Brain microvascular endothelial cell (primary cell): Measurements from ENCODE around the gene YAF2.
A peak's percentile ranks its signal among the peaks of the same experiment; 100 is the strongest.

Experiments
- DNase-seq: peaks from one replicate; pipeline ENCODE4 v3.0.0-alpha.2; 2020
- H3K27ac ChIP-seq: fragments of 250-450 bp; sonication (Bioruptor Pico); 2 replicates; pipeline ENCODE4 v1.5.1; 2020; ENCODE audit warnings: mild to moderate bottlenecking, moderate library complexity
- H3K27me3 ChIP-seq: fragments of 250-450 bp; sonication (Bioruptor Pico); replicated peaks from 2 replicates; pipeline ENCODE4 v1.5.1; 2020; ENCODE audit warnings: mild to moderate bottlenecking
- H3K36me3 ChIP-seq: fragments of 250-450 bp; sonication (Bioruptor Pico); replicated peaks from 2 replicates; pipeline ENCODE4 v1.5.1; 2020; ENCODE audit warnings: mild to moderate bottlenecking
- H3K4me3 ChIP-seq: 2 replicates; pipeline ENCODE4 v1.5.1; 2011; ENCODE audit warnings: low read depth, mild to moderate bottlenecking, control low read depth, low read length, moderate library complexity
- CTCF ChIP-seq: IDR thresholded peaks from 2 replicates; pipeline ENCODE4 v1.5.1; 2011; ENCODE audit warnings: low read depth, mild to moderate bottlenecking, moderate library complexity, low read length, control low read depth, inconsistent platforms; ENCODE audit errors: missing control alignments
- in situ Hi-C: cut with HindIII; loops from 2 replicates; pipeline ENCODE4 v1.10.0; 2017; ENCODE audit warnings: low sequenced_read_pairs, low pct_ligation_motif_present

YAF2 gene

GRCh38 chr12:42126963-42127362, 111.1 kb downstream of the YAF2 start:
- in situ Hi-C loops: no loop called here

GRCh38 chr12:42125388-42125767, 112.7 kb downstream of the YAF2 start:
- Histone ChIP-seq H3K36me3 (no peaks in the 10 kb centered on the region), H3K27me3 (no peaks in the 10 kb centered on the region), H3K27ac (no peak overlapping the region), H3K4me3 (no peak overlapping the region)
- no peak for DNase-seq
- no peak for TF ChIP-seq CTCF
- in situ Hi-C loops: no loop called here

More at GRCh38 chr12:42126963-42127362, 111.1 kb downstream of the YAF2 start:
- Histone ChIP-seq H3K36me3 (no peaks in the 10 kb centered on the region), H3K27me3 (no peaks in the 10 kb centered on the region), H3K4me3 (no peak overlapping the region), H3K27ac (no peak overlapping the region)
- TF ChIP-seq CTCF: no peak
- DNase-seq: no peak

- no peak for TF ChIP-seq CTCF
- in situ Hi-C loops: no loop called here
- H3K27me3 ChIP-seq: no peaks in the 10 kb centered on the region
- H3K4me3 ChIP-seq: no peak overlapping the region
- H3K36me3 ChIP-seq: no peaks in the 10 kb centered on the region
- no peak for DNase-seq
- no peak overlapping the region for H3K27ac ChIP-seq
These were observed 113.2 kb downstream of the YAF2 start for GRCh38 chr12:42124764-42125387.

GRCh38 chr12:42119085-42119633, 118.9 kb downstream of the YAF2 start:
- H3K27ac ChIP-seq: no peak overlapping the region
- H3K27me3 ChIP-seq: no peaks in the 10 kb centered on the region
- DNase-seq: peak; percentile 63
- in situ Hi-C loops: no loop called here
- H3K4me3 ChIP-seq: no peak overlapping the region
- TF ChIP-seq CTCF: no peak
- no peaks in the 10 kb centered on the region for H3K36me3 ChIP-seq

- H3K27me3 ChIP-seq: no peaks in the 10 kb centered on the region
- no peak overlapping the region for H3K27ac ChIP-seq
- in situ Hi-C loops: no loop called here
These were observed 119.7 kb downstream of the YAF2 start for GRCh38 chr12:42118136-42118879.

More at GRCh38 chr12:42118136-42118879, 119.7 kb downstream of the YAF2 start:
- no peak for TF ChIP-seq CTCF
- H3K36me3 ChIP-seq: no peaks in the 10 kb centered on the region
- H3K4me3 ChIP-seq: no peak overlapping the region
- DNase-seq: no peak
